ENCODE data around the gene MMP15. TPM values are rescaled to one million over a fixed set of nuclear protein-coding genes. Genes with fewer than 3 reads are reported as not detected.

The MMP15 gene
- polyA plus RNA-seq, 1 donor, result 56.8 TPM

DNA sequence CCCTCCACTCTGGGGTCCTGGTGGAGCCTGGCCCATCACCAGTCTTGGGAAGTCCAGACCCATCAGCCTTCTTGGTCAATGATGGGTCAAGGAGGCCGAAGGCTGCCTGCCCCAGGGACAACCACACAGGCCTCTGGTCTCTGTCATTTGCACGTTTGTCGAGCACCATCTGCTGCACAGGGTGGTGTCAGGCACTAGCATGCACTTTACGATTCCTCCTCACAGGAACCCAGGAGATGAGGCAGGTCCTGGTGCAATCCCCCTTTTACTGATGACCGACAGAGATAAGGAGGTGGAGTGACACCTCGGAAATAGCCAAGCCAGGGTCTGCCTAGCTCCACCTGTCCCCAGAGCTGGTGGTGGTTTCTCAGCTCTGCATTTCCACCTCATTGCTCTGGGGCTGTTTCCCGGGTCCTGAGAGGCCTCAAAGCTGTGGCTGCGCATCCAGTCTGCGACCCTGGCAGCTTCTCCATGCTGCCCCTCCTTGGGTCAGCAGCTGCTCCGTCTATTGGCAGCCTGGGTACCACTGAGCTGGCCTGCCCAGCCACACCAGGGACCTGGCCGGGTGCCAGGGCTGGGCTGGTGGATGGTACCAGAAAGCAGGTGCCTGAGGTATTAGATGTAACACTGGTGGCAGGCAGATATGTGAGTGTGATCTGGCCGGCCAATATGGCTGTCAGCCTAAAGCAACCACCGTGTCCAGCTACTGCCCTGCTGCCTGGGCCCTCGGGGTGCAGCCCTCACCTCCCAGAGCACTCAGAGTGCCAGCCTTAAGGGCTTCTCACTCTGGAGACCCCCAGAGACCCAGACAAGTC, 10.0 kb downstream of the MMP15 start:
- H3K36me3 ChIP-seq (ENCODE audit: control insufficient read depth, insufficient read depth, low read length), result peaks cover 40% of the 10 kb centered on the region
- H3K4me3 ChIP-seq (ENCODE audit: low read length), result no peak overlapping the region
- no peaks in the 10 kb centered on the region for H3K27me3 ChIP-seq (ENCODE audit: control insufficient read depth, insufficient read depth, low read length)
- peaks cover 9% of the 10 kb centered on the region for H3K4me1 ChIP-seq (ENCODE audit: control insufficient read depth, insufficient read depth, low read length)
- no peaks in the 10 kb centered on the region for H3K9me3 ChIP-seq (ENCODE audit: control insufficient read depth, low read depth, low read length)
- no peak overlapping the region for H3K27ac ChIP-seq (ENCODE audit: low read length)
- no CpG with 5 or more reads among the region's 14 CpGs for WGBS (ENCODE audit: insufficient coverage, low lambda C conversion rate)
- DNase-seq, result no peak

DNA sequence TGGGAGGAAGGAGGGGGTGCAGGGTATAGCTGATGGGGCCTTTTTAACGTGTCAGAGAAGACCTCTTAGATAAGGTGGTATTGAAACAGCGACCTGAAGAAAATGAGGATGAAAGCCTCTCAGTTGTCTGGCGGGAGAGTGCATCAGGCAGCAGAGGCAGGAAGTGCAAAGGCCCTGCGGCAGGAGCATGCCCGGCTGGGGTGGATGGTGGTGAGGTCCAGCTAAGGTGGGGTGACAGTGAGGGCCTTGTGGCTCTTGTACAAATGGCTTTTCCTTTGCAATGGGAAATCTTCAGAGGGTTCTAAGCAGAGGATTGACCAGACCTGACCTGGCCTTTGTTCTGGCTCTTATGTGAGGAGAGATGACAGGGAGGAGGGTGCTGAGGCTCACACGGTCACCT, 11.4 kb downstream of the MMP15 start:
- H3K27ac ChIP-seq (ENCODE audit: low read length), result no peak overlapping the region
- no peaks in the 10 kb centered on the region for H3K9me3 ChIP-seq (ENCODE audit: control insufficient read depth, low read depth, low read length)
- WGBS (ENCODE audit: insufficient coverage, low lambda C conversion rate), result no CpG with 5 or more reads among the region's 6 CpGs
- no peak overlapping the region for H3K4me3 ChIP-seq (ENCODE audit: low read length)
- no peaks in the 10 kb centered on the region for H3K27me3 ChIP-seq (ENCODE audit: control insufficient read depth, insufficient read depth, low read length)
- no peak for DNase-seq
- H3K36me3 ChIP-seq (ENCODE audit: control insufficient read depth, insufficient read depth, low read length), result peaks cover 53% of the 10 kb centered on the region
- H3K4me1 ChIP-seq (ENCODE audit: control insufficient read depth, insufficient read depth, low read length), result peaks cover 9% of the 10 kb centered on the region

DNA sequence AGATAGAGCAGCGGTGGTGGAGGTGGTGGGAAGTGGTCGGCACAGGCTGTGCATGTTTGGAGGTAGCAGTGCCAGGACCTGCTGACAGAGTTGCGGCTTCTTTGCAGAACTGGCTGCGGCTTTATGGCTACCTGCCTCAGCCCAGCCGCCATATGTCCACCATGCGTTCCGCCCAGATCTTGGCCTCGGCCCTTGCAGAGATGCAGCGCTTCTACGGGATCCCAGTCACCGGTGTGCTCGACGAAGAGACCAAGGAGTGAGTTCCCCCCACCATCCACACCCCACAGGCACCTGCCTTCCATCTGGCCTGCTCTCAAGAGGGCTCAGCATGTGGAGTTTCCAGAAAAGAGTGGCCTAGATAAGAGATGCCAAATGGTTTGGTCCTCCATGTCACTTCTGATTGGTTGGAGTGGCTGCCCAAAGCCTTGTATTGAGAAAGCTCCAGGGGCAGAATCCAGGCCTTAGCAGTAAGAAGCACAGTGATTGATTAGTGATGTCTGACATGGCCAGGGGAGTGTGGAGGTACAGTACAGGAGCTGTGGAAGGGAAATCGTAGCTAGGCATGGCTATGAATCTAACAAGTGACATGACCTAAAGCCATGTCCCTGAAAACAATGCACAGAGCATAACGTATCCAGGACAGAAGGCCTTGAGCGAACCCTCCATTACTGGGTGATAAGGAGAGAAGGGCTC, 12.0 kb downstream of the MMP15 start:
- Histone ChIP-seq H3K27ac (ENCODE audit: low read length) (no peak overlapping the region), H3K4me1 (ENCODE audit: control insufficient read depth, insufficient read depth, low read length) (peaks cover 9% of the 10 kb centered on the region), H3K36me3 (ENCODE audit: control insufficient read depth, insufficient read depth, low read length) (peaks cover 59% of the 10 kb centered on the region), H3K9me3 (ENCODE audit: control insufficient read depth, low read depth, low read length) (no peaks in the 10 kb centered on the region), H3K4me3 (ENCODE audit: low read length) (no peak overlapping the region), H3K27me3 (ENCODE audit: control insufficient read depth, insufficient read depth, low read length) (no peaks in the 10 kb centered on the region)
- DNase-seq, result no peak
- no CpG with 5 or more reads among the region's 16 CpGs for WGBS (ENCODE audit: insufficient coverage, low lambda C conversion rate)

DNA sequence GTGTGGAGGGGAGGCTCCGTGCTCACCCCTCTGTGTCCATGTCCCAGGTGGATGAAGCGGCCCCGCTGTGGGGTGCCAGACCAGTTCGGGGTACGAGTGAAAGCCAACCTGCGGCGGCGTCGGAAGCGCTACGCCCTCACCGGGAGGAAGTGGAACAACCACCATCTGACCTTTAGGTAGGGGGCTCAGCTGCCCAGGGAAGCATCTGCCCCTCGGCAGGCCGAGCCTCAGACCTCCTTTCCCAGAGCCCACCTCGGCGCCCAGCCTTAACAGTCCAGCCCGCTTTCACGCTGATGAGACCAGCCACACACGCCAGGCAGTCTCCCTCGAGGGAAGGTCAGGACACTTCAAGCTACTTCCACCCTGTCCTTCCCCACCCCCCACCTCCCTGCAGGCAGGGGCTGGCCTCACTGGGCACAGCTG, 12.7 kb downstream of the MMP15 start:
- no peak for DNase-seq
- H3K9me3 ChIP-seq (ENCODE audit: control insufficient read depth, low read depth, low read length), result no peaks in the 10 kb centered on the region
- H3K27me3 ChIP-seq (ENCODE audit: control insufficient read depth, insufficient read depth, low read length), result no peaks in the 10 kb centered on the region
- no peak overlapping the region for H3K27ac ChIP-seq (ENCODE audit: low read length)
- peaks cover 66% of the 10 kb centered on the region for H3K36me3 ChIP-seq (ENCODE audit: control insufficient read depth, insufficient read depth, low read length)
- peaks cover 5% of the 10 kb centered on the region for H3K4me1 ChIP-seq (ENCODE audit: control insufficient read depth, insufficient read depth, low read length)
- WGBS (ENCODE audit: insufficient coverage, low lambda C conversion rate), result 96% methylated on average over 5 of the region's 20 CpGs
- H3K4me3 ChIP-seq (ENCODE audit: low read length), result no peak overlapping the region

DNA sequence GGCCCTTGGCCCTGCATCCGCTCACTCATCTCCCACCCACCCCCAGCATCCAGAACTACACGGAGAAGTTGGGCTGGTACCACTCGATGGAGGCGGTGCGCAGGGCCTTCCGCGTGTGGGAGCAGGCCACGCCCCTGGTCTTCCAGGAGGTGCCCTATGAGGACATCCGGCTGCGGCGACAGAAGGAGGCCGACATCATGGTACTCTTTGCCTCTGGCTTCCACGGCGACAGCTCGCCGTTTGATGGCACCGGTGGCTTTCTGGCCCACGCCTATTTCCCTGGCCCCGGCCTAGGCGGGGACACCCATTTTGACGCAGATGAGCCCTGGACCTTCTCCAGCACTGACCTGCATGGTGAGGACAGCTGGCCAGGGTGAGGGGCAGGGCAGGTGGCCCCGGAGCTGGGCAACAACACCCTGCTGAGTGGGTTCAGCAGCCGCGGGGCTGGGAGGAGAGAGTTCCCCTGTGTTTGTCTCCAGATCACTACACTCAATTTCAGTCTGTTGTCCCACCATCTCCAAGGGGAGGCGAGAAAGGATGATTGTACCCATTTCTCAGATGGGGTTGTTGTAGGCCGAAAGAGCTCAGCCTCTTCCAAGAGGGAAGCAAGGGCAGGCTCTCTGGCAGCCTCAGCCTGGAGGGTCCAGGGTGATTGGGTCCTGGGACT, 14.4 kb downstream of the MMP15 start:
- no peak for DNase-seq
- H3K36me3 ChIP-seq (ENCODE audit: control insufficient read depth, insufficient read depth, low read length), result peaks cover 83% of the 10 kb centered on the region
- no peaks in the 10 kb centered on the region for H3K9me3 ChIP-seq (ENCODE audit: control insufficient read depth, low read depth, low read length)
- no peak overlapping the region for H3K27ac ChIP-seq (ENCODE audit: low read length)
- no CpG with 5 or more reads among the region's 26 CpGs for WGBS (ENCODE audit: insufficient coverage, low lambda C conversion rate)
- peaks cover under 1% of the 10 kb centered on the region for H3K4me1 ChIP-seq (ENCODE audit: control insufficient read depth, insufficient read depth, low read length)
- no peak overlapping the region for H3K4me3 ChIP-seq (ENCODE audit: low read length)
- no peaks in the 10 kb centered on the region for H3K27me3 ChIP-seq (ENCODE audit: control insufficient read depth, insufficient read depth, low read length)

DNA sequence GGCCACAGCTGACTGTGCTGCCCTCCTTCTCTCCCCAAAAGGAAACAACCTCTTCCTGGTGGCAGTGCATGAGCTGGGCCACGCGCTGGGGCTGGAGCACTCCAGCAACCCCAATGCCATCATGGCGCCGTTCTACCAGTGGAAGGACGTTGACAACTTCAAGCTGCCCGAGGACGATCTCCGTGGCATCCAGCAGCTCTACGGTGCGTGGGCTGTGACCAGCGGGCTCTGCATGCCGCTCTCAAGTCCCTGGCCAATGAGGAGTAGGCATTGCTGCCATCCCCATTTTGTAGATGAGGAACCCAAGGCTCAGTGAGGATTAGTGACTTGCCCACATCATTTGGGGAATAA, 14.9 kb downstream of the MMP15 start:
- Histone ChIP-seq H3K9me3 (ENCODE audit: control insufficient read depth, low read depth, low read length) (no peaks in the 10 kb centered on the region), H3K4me3 (ENCODE audit: low read length) (no peak overlapping the region), H3K27me3 (ENCODE audit: control insufficient read depth, insufficient read depth, low read length) (no peaks in the 10 kb centered on the region), H3K27ac (ENCODE audit: low read length) (no peak overlapping the region), H3K4me1 (ENCODE audit: control insufficient read depth, insufficient read depth, low read length) (no peaks in the 10 kb centered on the region), H3K36me3 (ENCODE audit: control insufficient read depth, insufficient read depth, low read length) (peaks cover 86% of the 10 kb centered on the region)
- no CpG with 5 or more reads among the region's 12 CpGs for WGBS (ENCODE audit: insufficient coverage, low lambda C conversion rate)
- DNase-seq, result no peak

DNA sequence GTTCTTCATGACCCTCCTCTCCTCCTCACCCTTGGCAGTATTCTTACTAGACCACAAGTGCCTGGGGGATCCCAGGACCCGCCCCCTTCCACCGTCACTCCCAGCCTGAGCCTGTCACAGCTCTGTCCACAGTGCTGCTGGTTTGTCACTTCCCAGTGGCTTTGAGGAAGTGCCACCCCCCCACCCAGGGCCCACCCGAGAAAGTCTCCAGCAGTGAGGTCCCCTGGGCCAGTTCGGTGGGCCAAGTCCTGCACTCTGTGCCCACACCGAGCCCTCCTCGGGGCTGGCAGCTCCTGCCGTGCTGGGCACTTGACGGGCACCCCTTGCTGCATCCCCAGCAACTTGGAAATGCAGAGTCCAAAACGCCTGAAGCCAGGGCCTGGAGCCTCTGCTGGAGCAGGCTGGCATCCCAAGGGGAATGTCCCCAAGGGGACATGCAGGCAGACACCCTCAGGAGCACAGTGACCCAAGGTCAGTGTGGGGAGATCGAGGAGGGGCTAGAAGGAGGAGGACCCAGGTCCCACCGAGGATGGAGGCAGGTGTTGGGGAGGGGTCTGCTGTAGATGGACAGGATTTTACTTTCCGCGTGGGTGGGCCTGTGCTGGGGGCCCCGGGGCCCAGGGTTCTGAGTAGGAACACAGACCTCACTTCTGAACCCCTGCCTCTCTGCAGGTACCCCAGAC, 15.5 kb downstream of the MMP15 start:
- Histone ChIP-seq H3K27ac (ENCODE audit: low read length) (no peak overlapping the region), H3K4me1 (ENCODE audit: control insufficient read depth, insufficient read depth, low read length) (no peaks in the 10 kb centered on the region), H3K9me3 (ENCODE audit: control insufficient read depth, low read depth, low read length) (no peaks in the 10 kb centered on the region), H3K36me3 (ENCODE audit: control insufficient read depth, insufficient read depth, low read length) (peaks cover 85% of the 10 kb centered on the region), H3K27me3 (ENCODE audit: control insufficient read depth, insufficient read depth, low read length) (no peaks in the 10 kb centered on the region), H3K4me3 (ENCODE audit: low read length) (no peak overlapping the region)
- WGBS (ENCODE audit: insufficient coverage, low lambda C conversion rate), result no CpG with 5 or more reads among the region's 14 CpGs
- DNase-seq, result no peak

DNA sequence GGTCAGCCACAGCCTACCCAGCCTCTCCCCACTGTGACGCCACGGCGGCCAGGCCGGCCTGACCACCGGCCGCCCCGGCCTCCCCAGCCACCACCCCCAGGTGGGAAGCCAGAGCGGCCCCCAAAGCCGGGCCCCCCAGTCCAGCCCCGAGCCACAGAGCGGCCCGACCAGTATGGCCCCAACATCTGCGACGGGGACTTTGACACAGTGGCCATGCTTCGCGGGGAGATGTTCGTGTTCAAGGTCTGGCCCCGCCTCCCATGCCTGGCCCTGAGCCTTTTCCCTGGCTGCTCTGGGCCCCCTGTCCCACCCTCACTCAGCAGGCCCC, 16.0 kb downstream of the MMP15 start:
- DNase-seq, result no peak
- Histone ChIP-seq H3K27ac (ENCODE audit: low read length) (no peak overlapping the region), H3K9me3 (ENCODE audit: control insufficient read depth, low read depth, low read length) (no peaks in the 10 kb centered on the region), H3K4me1 (ENCODE audit: control insufficient read depth, insufficient read depth, low read length) (no peaks in the 10 kb centered on the region), H3K4me3 (ENCODE audit: low read length) (no peak overlapping the region), H3K27me3 (ENCODE audit: control insufficient read depth, insufficient read depth, low read length) (no peaks in the 10 kb centered on the region), H3K36me3 (ENCODE audit: control insufficient read depth, insufficient read depth, low read length) (peaks cover 87% of the 10 kb centered on the region)
- WGBS (ENCODE audit: insufficient coverage, low lambda C conversion rate), result no CpG with 5 or more reads among the region's 18 CpGs

DNA sequence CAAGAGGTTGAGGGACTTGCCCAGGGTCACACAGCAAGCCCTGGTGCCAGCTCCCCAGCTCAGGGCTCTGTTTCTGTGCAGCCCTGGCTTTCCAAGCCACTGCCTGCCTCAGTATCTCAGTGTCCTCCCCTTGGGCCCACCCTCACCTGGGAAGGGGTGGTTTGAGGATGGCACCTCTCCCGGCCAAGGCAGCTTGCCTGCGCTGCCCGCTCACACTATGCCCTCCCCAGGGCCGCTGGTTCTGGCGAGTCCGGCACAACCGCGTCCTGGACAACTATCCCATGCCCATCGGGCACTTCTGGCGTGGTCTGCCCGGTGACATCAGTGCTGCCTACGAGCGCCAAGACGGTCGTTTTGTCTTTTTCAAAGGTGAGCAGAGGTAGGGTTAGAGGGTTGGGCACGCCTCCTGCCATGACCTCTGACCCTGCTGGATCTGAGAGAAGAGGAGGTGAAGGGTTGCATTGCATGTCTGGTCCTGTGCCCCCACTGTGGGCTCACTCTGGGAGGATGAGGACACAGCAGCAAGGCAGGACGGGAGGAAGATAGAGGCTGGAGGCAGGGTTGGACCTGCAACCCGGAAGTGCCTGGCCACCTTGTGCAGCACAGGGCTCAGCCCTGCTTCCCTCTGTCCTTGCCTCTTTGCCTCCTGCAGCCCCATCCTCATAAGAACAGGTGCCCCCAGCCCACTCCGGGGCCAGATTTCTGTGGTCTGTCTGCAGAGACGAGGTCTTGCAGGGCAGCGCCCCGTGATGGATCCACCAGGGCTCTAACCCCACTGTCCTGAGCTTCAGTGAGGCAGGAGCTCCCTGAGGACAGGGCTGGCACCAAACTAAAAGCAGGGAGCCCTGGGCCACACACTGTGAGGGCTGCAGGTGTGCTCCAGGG, 16.7 kb downstream of the MMP15 start:
- no peak for DNase-seq
- Histone ChIP-seq H3K27me3 (ENCODE audit: control insufficient read depth, insufficient read depth, low read length) (no peaks in the 10 kb centered on the region), H3K27ac (ENCODE audit: low read length) (no peak overlapping the region), H3K9me3 (ENCODE audit: control insufficient read depth, low read depth, low read length) (no peaks in the 10 kb centered on the region), H3K4me1 (ENCODE audit: control insufficient read depth, insufficient read depth, low read length) (peaks cover 3% of the 10 kb centered on the region), H3K4me3 (ENCODE audit: low read length) (no peak overlapping the region), H3K36me3 (ENCODE audit: control insufficient read depth, insufficient read depth, low read length) (peaks cover 83% of the 10 kb centered on the region)
- no CpG with 5 or more reads among the region's 22 CpGs for WGBS (ENCODE audit: insufficient coverage, low lambda C conversion rate)
